RWPE1 (cell line): Measurements from ENCODE around the gene ZNF423.

Experiments
- CTCF ChIA-PET: fragments of 350-600 bp; sonication (Branson Sonifier 250); formaldehyde crosslinking; extraction: SDS; loops from one replicate; lab custom pipeline; 2021; lab: Yijun Ruan, JAX
- POLR2A ChIA-PET: fragments of 400-600 bp; formaldehyde crosslinking; extraction: SDS; loops from one replicate; lab custom pipeline; 2020; ENCODE audit warnings: antibody characterized with exemption; ENCODE audit not compliant: low non-redundant PET; lab: Yijun Ruan, JAX
- DNase-seq: peaks from one replicate; pipeline ENCODE4 v3.0.0; 2012; ENCODE audit warnings: low spot score
- H3K27ac ChIP-seq: fragments of 450-650 bp; 2 replicates; pipeline ENCODE4 v1.5.1; 2017
- TF ChIP-seq, protein P1 (sequence below): fragments of 450-650 bp; conservative IDR thresholded peaks from 2 replicates; pipeline ENCODE4 v1.5.1; 2017; ENCODE audit warnings: low read depth, mild to moderate bottlenecking

The ZNF423 gene

DNA sequence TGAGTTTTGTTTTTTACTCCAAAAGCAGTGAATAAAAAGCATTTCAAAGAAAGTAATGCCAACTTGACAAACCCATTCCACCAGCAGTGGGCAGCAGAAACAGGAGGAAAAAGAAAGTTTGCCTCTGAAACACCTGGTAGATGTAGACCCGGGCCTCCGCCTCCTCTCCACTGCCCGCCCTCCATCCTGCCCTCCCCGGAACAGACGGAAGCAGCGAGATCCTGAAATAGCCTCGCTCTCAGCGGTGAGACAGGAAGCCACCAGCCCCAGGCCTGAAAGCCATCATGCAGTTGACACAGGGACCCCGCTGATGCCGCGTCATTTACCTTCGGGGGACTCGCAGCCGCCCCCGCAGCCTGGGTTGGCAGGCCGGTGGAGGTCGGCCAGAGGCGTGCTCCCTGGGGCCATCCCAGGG is 414.5 kb downstream of the ZNF423 start:
- ChIA-PET CTCF (interaction anchor here (1.2 kb wide), 1 partner anchor 34 kb away, joined by 5 read pairs; no protein-coding TSS in a partner anchor), POLR2A (no interaction called here)
- H3K27ac ChIP-seq, result no peak overlapping the region
- DNase-seq, result no peak
- TF ChIP-seq, protein P1, sequence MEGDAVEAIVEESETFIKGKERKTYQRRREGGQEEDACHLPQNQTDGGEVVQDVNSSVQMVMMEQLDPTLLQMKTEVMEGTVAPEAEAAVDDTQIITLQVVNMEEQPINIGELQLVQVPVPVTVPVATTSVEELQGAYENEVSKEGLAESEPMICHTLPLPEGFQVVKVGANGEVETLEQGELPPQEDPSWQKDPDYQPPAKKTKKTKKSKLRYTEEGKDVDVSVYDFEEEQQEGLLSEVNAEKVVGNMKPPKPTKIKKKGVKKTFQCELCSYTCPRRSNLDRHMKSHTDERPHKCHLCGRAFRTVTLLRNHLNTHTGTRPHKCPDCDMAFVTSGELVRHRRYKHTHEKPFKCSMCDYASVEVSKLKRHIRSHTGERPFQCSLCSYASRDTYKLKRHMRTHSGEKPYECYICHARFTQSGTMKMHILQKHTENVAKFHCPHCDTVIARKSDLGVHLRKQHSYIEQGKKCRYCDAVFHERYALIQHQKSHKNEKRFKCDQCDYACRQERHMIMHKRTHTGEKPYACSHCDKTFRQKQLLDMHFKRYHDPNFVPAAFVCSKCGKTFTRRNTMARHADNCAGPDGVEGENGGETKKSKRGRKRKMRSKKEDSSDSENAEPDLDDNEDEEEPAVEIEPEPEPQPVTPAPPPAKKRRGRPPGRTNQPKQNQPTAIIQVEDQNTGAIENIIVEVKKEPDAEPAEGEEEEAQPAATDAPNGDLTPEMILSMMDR, result no peak

GRCh38 chr16:49440156-49441065 is 415.5 kb downstream of the ZNF423 start:
- no peak overlapping the region for H3K27ac ChIP-seq
- TF ChIP-seq, protein P1, result no peak
- DNase-seq, result no peak
- ChIA-PET POLR2A (no interaction called here), CTCF (no interaction called here)

DNA sequence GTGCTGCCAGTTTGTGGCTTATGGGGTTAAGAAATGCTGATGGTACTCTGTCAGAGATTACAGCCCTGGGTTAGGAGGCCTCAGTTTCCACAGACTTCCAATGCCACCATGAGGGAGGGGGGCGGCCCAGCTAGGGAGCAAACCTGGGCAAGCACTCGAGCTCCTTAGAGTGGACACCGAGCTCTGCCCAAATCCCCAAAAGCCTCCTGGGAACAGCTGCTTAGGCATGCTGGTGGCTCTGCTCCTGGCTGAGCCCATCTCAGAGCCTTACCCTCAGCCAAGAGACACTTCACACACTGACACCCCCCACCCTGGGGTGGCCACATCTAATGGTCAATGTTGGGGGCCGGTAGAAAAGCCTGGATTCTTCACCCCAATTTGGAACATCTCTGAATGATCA is 416.2 kb downstream of the ZNF423 start:
- DNase-seq, result no peak

DNA sequence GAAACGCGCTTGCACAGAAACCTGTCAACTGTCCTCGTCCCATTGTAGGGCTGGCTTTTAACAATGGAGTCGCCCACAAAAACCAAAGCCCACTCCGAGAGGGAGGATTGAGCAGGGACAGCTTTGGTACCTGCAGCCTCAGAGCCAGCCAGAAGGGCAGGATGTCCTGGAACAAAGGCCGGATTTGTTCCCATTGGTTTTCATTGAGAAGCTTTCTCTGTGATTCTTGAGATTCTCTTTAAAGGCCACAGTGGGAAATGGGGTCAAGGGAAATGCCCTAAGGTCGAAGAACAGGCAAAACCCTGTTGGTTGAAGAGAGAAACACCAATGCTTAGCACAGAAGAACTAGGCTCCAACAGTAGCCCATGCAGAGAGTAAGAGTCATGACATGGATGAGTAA is 416.9 kb downstream of the ZNF423 start:
- ChIA-PET CTCF (no interaction called here), POLR2A (no interaction called here)
- no peak for DNase-seq
- no peak overlapping the region for H3K27ac ChIP-seq
- TF ChIP-seq, protein P1, result no peak

More for the DNA sequence above, 416.2 kb downstream of the ZNF423 start:
- ChIA-PET CTCF (no interaction called here), POLR2A (no interaction called here)
- no peak overlapping the region for H3K27ac ChIP-seq
- TF ChIP-seq, protein P1, result no peak
